K562 (cell line): ENCODE data around the gene WDR64. TPM values are rescaled to one million over a fixed set of nuclear protein-coding genes. Genes with fewer than 3 reads are reported as not detected.
A peak's percentile ranks its signal among the peaks of the same experiment; 100 is the strongest.

ENCODE experiments used
- ATAC-seq: fragments of 200-7000 bp; cut with Tn5 transposase; 3 replicates; pipeline ENCODE4 v1.9.1; 2020; ENCODE audit warnings: moderate library complexity
- BruUV-seq: library from RNA; stranded (reverse); fragments of 400-500 nt; replicated peaks from 2 replicates; lab custom pipeline; 2021; lab: Mats Ljungman, UMichigan
- CTCF ChIA-PET: fragments of 300-600 bp; formaldehyde crosslinking; extraction: SDS; loops from one replicate; lab custom pipeline; 2021; ENCODE audit warnings: low intra/inter-chr PET ratio; lab: Yijun Ruan, JAX
- POLR2A ChIA-PET: fragments of 300-600, 350-650 bp; sonication (Branson Sonifier 250); formaldehyde crosslinking; extraction: SDS; loops from one replicate; lab custom pipeline; 2021; ENCODE audit warnings: antibody characterized with exemption, inconsistent platforms; lab: Yijun Ruan, JAX
- DNase-seq, 4 experiments: peaks; one replicate each; pipeline versions ENCODE4 v3.0.0 to v3.0.0-alpha.2; 2011 to 2018; ENCODE audit warnings: low spot score in 3 of 4, mixed read lengths in 3 of 4; ENCODE audit errors: extremely low read depth in 1 of 4
- FAIRE-seq: peaks from 2 replicates; lab custom pipeline; 2011; peaks lifted over from hg19 to GRCh38; lab: Jason Lieb, UNC
- H2AFZ ChIP-seq: 2 replicates; pipeline ENCODE4 v1.6.0; 2011; ENCODE audit warnings: low read depth, low read length, control low read depth, inconsistent platforms
- H3K27ac ChIP-seq: fragments of 200-600 bp; 3 replicates; pipeline ENCODE4 v1.8.0; 2011; ENCODE audit warnings: low read depth, mild to moderate bottlenecking, control low read depth, inconsistent platforms, low read length, moderate library complexity, mixed read lengths; ENCODE audit errors: extremely low read depth
- H3K27me3 ChIP-seq, 2 experiments: fragments of 300-600 bp in 1 of 2; 2 replicates in 1 of 2; 3 replicates in 1 of 2; pipeline versions ENCODE4 v1.6.0 to v1.8.0; 2011; ENCODE audit warnings: inconsistent platforms in 2 of 2, low read length in 2 of 2, mild to moderate bottlenecking in 1 of 2, mixed read lengths in 1 of 2, moderate library complexity in 1 of 2; ENCODE audit not compliant: control insufficient read depth in 2 of 2, insufficient read depth in 2 of 2
- H3K36me3 ChIP-seq: fragments of 300-600 bp; 3 replicates; pipeline ENCODE4 v1.8.0; 2011; ENCODE audit warnings: mild to moderate bottlenecking, low read length, inconsistent platforms; ENCODE audit not compliant: control insufficient read depth, insufficient read depth
- H3K4me1 ChIP-seq, 2 experiments: fragments of 200-600 bp in 1 of 2; replicated peaks in 1 of 2; 2 replicates in 1 of 2; 3 replicates in 1 of 2; pipeline versions ENCODE4 v1.5.1 to v1.8.0; 2011; ENCODE audit warnings: inconsistent platforms in 2 of 2, low read length in 2 of 2, mild to moderate bottlenecking in 1 of 2, mixed read lengths in 1 of 2, moderate library complexity in 1 of 2; ENCODE audit not compliant: control insufficient read depth in 2 of 2, insufficient read depth in 2 of 2
- H3K4me2 ChIP-seq: 2 replicates; pipeline ENCODE4 v1.6.1; 2011; ENCODE audit warnings: low read length, control low read depth, inconsistent platforms, mixed read lengths; ENCODE audit not compliant: insufficient read depth
- H3K4me3 ChIP-seq: fragments of 200-600 bp; sonication (generic), shearing (Covaris generic); 2 replicates; pipeline ENCODE4 v1.5.1; 2016; ENCODE audit warnings: control low read depth, inconsistent platforms
- H3K79me2 ChIP-seq: fragments of 200-600 bp; 3 replicates; pipeline ENCODE4 v1.8.0; 2011; ENCODE audit warnings: low read length, inconsistent platforms; ENCODE audit not compliant: control insufficient read depth, insufficient read depth
- H3K9ac ChIP-seq, 2 experiments: 2 replicates each; pipeline versions ENCODE4 v1.6.0 to v1.6.1; 2011; ENCODE audit warnings: low read depth in 2 of 2, low read length in 2 of 2, control low read depth in 1 of 2, inconsistent platforms in 1 of 2, mild to moderate bottlenecking in 1 of 2, mixed read lengths in 1 of 2; ENCODE audit not compliant: insufficient read depth in 1 of 2
- H3K9me1 ChIP-seq: one replicate; pipeline ENCODE4 v1.6.0; 2011; ENCODE audit warnings: inconsistent platforms, mild to moderate bottlenecking, low read length, moderate library complexity; ENCODE audit not compliant: control insufficient read depth, insufficient read depth
- H3K9me3 ChIP-seq: replicated peaks from 2 replicates; pipeline ENCODE4 v1.5.1; 2011; ENCODE audit warnings: low read depth, low read length, inconsistent platforms; ENCODE audit not compliant: control insufficient read depth, insufficient read depth
- H4K20me1 ChIP-seq: replicated peaks from 2 replicates; pipeline ENCODE4 v1.6.1; 2011; ENCODE audit warnings: low read length, inconsistent platforms, mixed read lengths; ENCODE audit not compliant: control insufficient read depth, insufficient read depth
- ARID3B ChIP-seq: fragments of 250-450 bp; sonication (Bioruptor Pico); IDR thresholded peaks from 2 replicates; pipeline ENCODE4 v1.4.0; 2020; ENCODE audit warnings: borderline replicate concordance
- ATF3 ChIP-seq, 2 experiments: fragments of 450-650 bp in 1 of 2; sonication (generic) in 1 of 2; formaldehyde crosslinking in 1 of 2; IDR thresholded peaks in 1 of 2; conservative IDR thresholded peaks in 1 of 2; 2 replicates each; pipeline versions ENCODE4 v1.6.1 to v1.8.1; 2016 to 2023; ENCODE audit warnings: mild to moderate bottlenecking in 2 of 2, moderate library complexity in 2 of 2, inconsistent platforms in 1 of 2, missing genetic modification reagents in 1 of 2
- CEBPB ChIP-seq: fragments of 450-650 bp; IDR thresholded peaks from 2 replicates; pipeline ENCODE4 v1.6.1; 2016; ENCODE audit warnings: missing genetic modification characterization, missing compliant biosample characterization
- FOSL1 ChIP-seq: fragments of 200-800 bp; sonication (Bioruptor generic); conservative IDR thresholded peaks from 2 replicates; pipeline ENCODE4 v1.6.1; 2016; ENCODE audit warnings: missing genetic modification characterization, missing compliant biosample characterization
- GATAD2B ChIP-seq: fragments of 450-650 bp; IDR thresholded peaks from 2 replicates; pipeline ENCODE4 v1.6.1; 2017; ENCODE audit warnings: mild to moderate bottlenecking, borderline replicate concordance
- KLF1 ChIP-seq: fragments of 450-650 bp; IDR thresholded peaks from 2 replicates; pipeline ENCODE4 v1.6.1; 2016; ENCODE audit warnings: missing genetic modification characterization, missing compliant biosample characterization
- PBX2 ChIP-seq, 2 experiments: IDR thresholded peaks in 1 of 2; conservative IDR thresholded peaks in 1 of 2; 2 replicates each; pipeline ENCODE4 v1.6.1; 2016; ENCODE audit warnings: low read depth in 2 of 2, mild to moderate bottlenecking in 1 of 2, missing compliant biosample characterization in 1 of 2, missing genetic modification characterization in 1 of 2, moderate library complexity in 1 of 2
- PKNOX1 ChIP-seq: fragments of 450-650 bp; IDR thresholded peaks from 2 replicates; pipeline ENCODE4 v1.6.1; 2016
- SMARCE1 ChIP-seq: fragments of 450-650 bp; IDR thresholded peaks from 2 replicates; pipeline ENCODE4 v1.7.1; 2016; ENCODE audit warnings: mild to moderate bottlenecking
- TRIM24 ChIP-seq, 2 experiments: fragments of 450-650 bp; IDR thresholded peaks; 2 replicates each; pipeline ENCODE4 v1.6.1; 2016
- WHSC1 ChIP-seq: IDR thresholded peaks from one replicate; pipeline ENCODE4 v1.6.1; 2012; ENCODE audit warnings: low read length, control low read depth, inconsistent platforms
- ZNF316 ChIP-seq: fragments of 450-650 bp; IDR thresholded peaks from 2 replicates; pipeline ENCODE4 v1.6.1; 2016
- ZNF384 ChIP-seq: IDR thresholded peaks from 2 replicates; pipeline ENCODE4 v1.6.1; 2012; ENCODE audit warnings: low read depth, low read length, improper control_type of control experiment
- WGBS: fragments of 100-300 bp; shearing (Covaris generic); methylation state at CpG from one replicate; pipeline ENCODE4 v1.1.6; 2016; ENCODE audit warnings: low coverage, mixed read lengths; ENCODE audit not compliant: insufficient coverage; ENCODE audit errors: missing lambda C conversion rate; 5-methylcytosine and 5-hydroxymethylcytosine counted together
- in situ Hi-C: fragments of 300-500 bp; cut with MboI; formaldehyde crosslinking; loops from 4 replicates; pipeline ENCODE4 v1.15.0; 2018; ENCODE audit warnings: inconsistent platforms, mixed read lengths
- intact Hi-C: fragments of 100-400 bp; cut with micrococcal nuclease; formaldehyde crosslinking; loops from 2 replicates; pipeline ENCODE4 v1.14.2; 2022
- polyA plus RNA-seq, 8 experiments: library from polyadenylated mRNA; depleted of rRNA in 4 of 8; stranded (reverse) in 5 of 8; unstranded in 3 of 8; fragments of >200 nt; fragmentation: Nextera tagmentation in 2 of 8; fragmentation: Illumina TruSeq in 1 of 8; extraction: Ambion mirVana in 2 of 8; extraction: Trizol in 1 of 8; gene quantifications; 2 replicates each; pipeline versions ENCODE4 v1.2.1 to v1.2.3, GENCODE V29; 2011 to 2014; ENCODE audit warnings: inconsistent platforms in 1 of 8, missing spikeins in 1 of 8
- total RNA-seq, 7 experiments: library from RNA; depleted of rRNA in 6 of 7; stranded (reverse); fragments of >200 nt in 6 of 7; fragmentation: Illumina TruSeq in 2 of 7; extraction: Trizol in 2 of 7; gene quantifications; 2 replicates each; pipeline versions ENCODE4 v1.2.1 to v1.2.3, GENCODE V29; 2011 to 2021; ENCODE audit warnings: low replicate concordance in 1 of 7

The WDR64 gene
- total and polyA plus RNA-seq, 9 of the 15 experiments (the other 6 are each of a cell fraction or from before 2014, with no cell fraction given), result 0.06 to 0.29 (median 0.19) TPM; not detected in 5

GRCh38 chr1:241658081-241658793, 6.2 kb downstream of the WDR64 start:
- Histone ChIP-seq H3K4me1 (peaks cover 0 to 4% of the 10 kb centered on the region in 2 experiments; a peak in 2 of 5 replicates), H3K36me3 (no peaks in the 10 kb centered on the region), H2AFZ (no peak overlapping the region), H3K79me2 (no peaks in the 10 kb centered on the region), H3K27me3 (no peaks in the 10 kb centered on the region), H3K9ac (no peak overlapping the region), H3K4me2 (no peak overlapping the region), H3K4me3 (no peak overlapping the region), H3K27ac (no peak overlapping the region), H4K20me1 (no peaks in the 10 kb centered on the region), H3K9me1 (no peaks in the 10 kb centered on the region), H3K9me3 (no peaks in the 10 kb centered on the region)
- intact Hi-C loops (no loop called here), in situ Hi-C loops (no loop called here)
- DNase-seq, result no peak
- WGBS, result 74% methylated on average over 3 of the region's 3 CpGs
- FAIRE-seq, result no peak
- BruUV-seq, result no TSS peak
- ATAC-seq, result peak; percentile 40; the same call in 2 of the 3 replicates
- POLR2A ChIA-PET, result interaction anchor here (0.6 to 1.3 kb wide), 2 partner anchors 10 to 69 kb away, joined by 3 to 4 read pairs; no protein-coding TSS in a partner anchor
- CTCF ChIA-PET, result no interaction called here
- TF ChIP-seq TRIM24 (IDR thresholded peaks at IDR 0.05) (peak in 1 of 2 experiments; percentile 54; a peak in 1 of 4 replicates), ATF3 (IDR thresholded peaks at IDR 0.05) (peak; percentile 27; the same call in 1 of the 2 replicates), ATF3 (CRISPR knock-in tag; conservative IDR thresholded peaks at IDR 0.05) (no peak), CEBPB (0 out of 2 replicates have a peak, but pooled peaks have one; percentile 9), ZNF384 (peak; percentile 85), PBX2 (CRISPR knock-in tag; IDR thresholded peaks at IDR 0.05; ENCODE audit: low read depth) (no peak), PBX2 (tag; conservative IDR thresholded peaks at IDR 0.05; ENCODE audit: low read depth) (0 out of 2 replicates have a peak, but pooled peaks have one; percentile 11), WHSC1 (no peak), SMARCE1 (peak; percentile 39; the same call in 1 of the 2 replicates), GATAD2B (no peak), ZNF316 (peak; percentile 26; the same call in 1 of the 2 replicates), KLF1 (tag) (no peak), FOSL1 (tag) (0 out of 2 replicates have a peak, but pooled peaks have one; percentile 29), ARID3B (CRISPR knock-in tag) (no peak), PKNOX1 (peak; percentile 87)
